HepG2 (cell line): Measurements from ENCODE around the gene RNF114. TPM values are rescaled to one million over a fixed set of nuclear protein-coding genes. Genes with fewer than 3 reads are reported as not detected.

Experiments used
- ATAC-seq: fragments of 200-7000 bp; cut with Tn5 transposase; 3 replicates; pipeline ENCODE4 v1.9.1; 2020; ENCODE audit warnings: mild to moderate bottlenecking, moderate library complexity
- BruUV-seq: library from RNA; stranded (reverse); fragments of 400-500 nt; replicated peaks from 2 replicates; lab custom pipeline; 2021; lab: Mats Ljungman, UMichigan
- CTCF ChIA-PET: fragments of 300-600 bp; formaldehyde crosslinking; extraction: SDS; loops from one replicate; lab custom pipeline; 2021; ENCODE audit warnings: low total read pairs, inconsistent platforms, low intra/inter-chr PET ratio; lab: Yijun Ruan, JAX
- POLR2A ChIA-PET: fragments of 350-600 bp; sonication (Branson Sonifier 250); formaldehyde crosslinking; loops from one replicate; lab custom pipeline; 2020; ENCODE audit warnings: antibody characterized with exemption, inconsistent platforms; lab: Yijun Ruan, JAX
- DNase-seq: peaks from one replicate; pipeline ENCODE4 v3.0.0-alpha.2; 2015; ENCODE audit warnings: low spot score
- FAIRE-seq: peaks from 3 replicates; lab custom pipeline; 2011; peaks lifted over from hg19 to GRCh38; lab: Jason Lieb, UNC
- H2AFZ ChIP-seq: one replicate; pipeline ENCODE4 v1.6.1; 2011; ENCODE audit warnings: low read length, inconsistent platforms
- H3K27ac ChIP-seq: fragments of 300-600 bp; 3 replicates; pipeline ENCODE4 v1.8.0; 2011; ENCODE audit warnings: mixed run types, mild to moderate bottlenecking, mixed read lengths, low read length, inconsistent platforms; ENCODE audit not compliant: insufficient read depth; ENCODE audit errors: extremely low read length
- H3K27me3 ChIP-seq, 2 experiments: fragments of 200-600 bp in 1 of 2; 2 replicates in 1 of 2; 3 replicates in 1 of 2; pipeline versions ENCODE4 v1.6.0 to v1.8.0; 2011; ENCODE audit warnings: low read length in 2 of 2, mild to moderate bottlenecking in 2 of 2, moderate library complexity in 2 of 2, inconsistent platforms in 1 of 2; ENCODE audit not compliant: insufficient read depth in 2 of 2, control insufficient read depth in 1 of 2
- H3K36me3 ChIP-seq, 2 experiments: fragments of 200-600 bp in 1 of 2; replicated peaks in 1 of 2; 2 replicates in 1 of 2; 3 replicates in 1 of 2; pipeline versions ENCODE4 v1.5.1 to v1.8.0; 2011; ENCODE audit warnings: low read length in 2 of 2, inconsistent platforms in 1 of 2; ENCODE audit not compliant: insufficient read depth in 2 of 2, control insufficient read depth in 1 of 2
- H3K4me1 ChIP-seq: 2 replicates; pipeline ENCODE4 v1.5.1; 2012; ENCODE audit warnings: low read length, inconsistent platforms; ENCODE audit not compliant: insufficient read depth
- H3K4me2 ChIP-seq: 2 replicates; pipeline ENCODE4 v1.6.0; 2011; ENCODE audit warnings: low read depth, low read length, inconsistent platforms
- H3K4me3 ChIP-seq, 3 experiments: fragments of 200-600 bp in 1 of 3; sonication (generic), shearing (Covaris generic) in 1 of 3; replicated peaks in 1 of 3; 2 replicates each; pipeline ENCODE4 v1.5.1; 2011 to 2016; ENCODE audit warnings: low read length in 3 of 3, inconsistent platforms in 2 of 3, low read depth in 2 of 3, mild to moderate bottlenecking in 2 of 3, control low read depth in 1 of 3, mixed read lengths in 1 of 3; ENCODE audit not compliant: insufficient read depth in 1 of 3
- H3K79me2 ChIP-seq: one replicate; pipeline ENCODE4 v1.6.1; 2011; ENCODE audit warnings: low read length, inconsistent platforms; ENCODE audit not compliant: insufficient read depth
- H3K9ac ChIP-seq: 2 replicates; pipeline ENCODE4 v1.6.0; 2011; ENCODE audit warnings: mild to moderate bottlenecking, low read depth, low read length, inconsistent platforms; ENCODE audit not compliant: insufficient read depth
- H3K9me3 ChIP-seq: 2 replicates; pipeline ENCODE4 v1.5.1; 2012; ENCODE audit warnings: mild to moderate bottlenecking, low read length
- H4K20me1 ChIP-seq: 2 replicates; pipeline ENCODE4 v1.6.0; 2011; ENCODE audit warnings: inconsistent platforms, mild to moderate bottlenecking, low read length, moderate library complexity; ENCODE audit not compliant: insufficient read depth
- AGO2 ChIP-seq: fragments of 200-400 bp; formaldehyde crosslinking; optimal IDR thresholded peaks from 2 replicates; pipeline ENCODE3; 2017; ENCODE audit warnings: mild to moderate bottlenecking, low read depth, low read length, moderate library complexity
- CENPT ChIP-seq: sonication (generic); formaldehyde crosslinking; IDR thresholded peaks from 2 replicates; pipeline ENCODE4 v1.8.0; 2022; ENCODE audit warnings: low read depth, mild to moderate bottlenecking, moderate library complexity, missing genetic modification reagents
- FOXO4 ChIP-seq: sonication (generic); formaldehyde crosslinking; conservative IDR thresholded peaks from 2 replicates; pipeline ENCODE4 v1.8.1; 2023; ENCODE audit warnings: missing genetic modification reagents
- HES4 ChIP-seq: sonication (generic); formaldehyde crosslinking; IDR thresholded peaks from 2 replicates; pipeline ENCODE4 v1.9.0; 2021; ENCODE audit warnings: mild to moderate bottlenecking, missing genetic modification reagents, borderline replicate concordance
- HNRNPLL ChIP-seq: fragments of 200-400 bp; formaldehyde crosslinking; IDR thresholded peaks from 2 replicates; pipeline ENCODE4 v1.6.1; 2017; ENCODE audit warnings: mild to moderate bottlenecking, low read depth, low read length; ENCODE audit not compliant: poor library complexity, severe bottlenecking
- KLF16 ChIP-seq, 2 experiments: sonication (generic) in 1 of 2; formaldehyde crosslinking in 1 of 2; IDR thresholded peaks; 2 replicates each; pipeline versions ENCODE4 v1.6.1 to v1.8.0; 2016 to 2023; ENCODE audit warnings: missing genetic modification reagents in 2 of 2, missing compliant biosample characterization in 1 of 2
- PHF21A ChIP-seq: sonication (generic); formaldehyde crosslinking; IDR thresholded peaks from 2 replicates; pipeline ENCODE4 v1.5.0; 2020; ENCODE audit warnings: mild to moderate bottlenecking, missing genetic modification reagents
- SALL2 ChIP-seq: sonication (generic); formaldehyde crosslinking; IDR thresholded peaks from 2 replicates; pipeline ENCODE4 v1.8.1; 2023; ENCODE audit warnings: mild to moderate bottlenecking, missing genetic modification reagents, inconsistent platforms
- SPEN ChIP-seq: sonication (generic); formaldehyde crosslinking; IDR thresholded peaks from 2 replicates; pipeline ENCODE4 v1.5.1; 2020; ENCODE audit warnings: low read depth, mild to moderate bottlenecking, missing genetic modification reagents
- ZBTB38 ChIP-seq: sonication (generic); formaldehyde crosslinking; IDR thresholded peaks from 2 replicates; pipeline ENCODE4 v1.5.1; 2020; ENCODE audit warnings: mild to moderate bottlenecking, missing genetic modification reagents
- ZNF225 ChIP-seq: sonication (generic); formaldehyde crosslinking; IDR thresholded peaks from 2 replicates; pipeline ENCODE4 v1.4.0; 2020; ENCODE audit warnings: mild to moderate bottlenecking, missing genetic modification reagents
- ZNF350 ChIP-seq: sonication (generic); formaldehyde crosslinking; IDR thresholded peaks from 2 replicates; pipeline ENCODE4 v1.4.0; 2020; ENCODE audit warnings: mild to moderate bottlenecking, low read depth, missing genetic modification reagents, borderline replicate concordance
- ZNF598 ChIP-seq: sonication (generic); formaldehyde crosslinking; IDR thresholded peaks from 2 replicates; pipeline ENCODE4 v1.5.1; 2020; ENCODE audit warnings: mild to moderate bottlenecking, missing genetic modification reagents, borderline replicate concordance
- WGBS: methylation state at CpG from one replicate; pipeline ENCODE4 v1.1.6; 2017; ENCODE audit warnings: low lambda C conversion rate; 5-methylcytosine and 5-hydroxymethylcytosine counted together
- in situ Hi-C: cut with HindIII; loops from 2 replicates; pipeline ENCODE4 v1.10.0; 2017; ENCODE audit warnings: low pct_unique_long_range_greater_than_20kb; ENCODE audit not compliant: extremely low pct_ligation_motif_present
- intact Hi-C: fragments of 100-400 bp; cut with micrococcal nuclease; formaldehyde crosslinking; loops from one replicate; pipeline ENCODE4 v1.10.0; 2022; ENCODE audit not compliant: unreplicated experiment
- polyA plus RNA-seq, 8 experiments: library from polyadenylated mRNA; depleted of rRNA in 3 of 8; stranded (reverse) in 7 of 8; unstranded in 1 of 8; fragments of >200 nt; fragmentation: Illumina TruSeq in 4 of 8; extraction: Trizol in 4 of 8; gene quantifications; 2 replicates each; pipeline versions ENCODE4 v1.2.1 to v1.2.3, GENCODE V29; 2011 to 2016; ENCODE audit warnings: low read depth in 4 of 8, missing spikeins in 1 of 8, mixed read lengths in 1 of 8; ENCODE audit not compliant: insufficient read depth in 1 of 8
- total RNA-seq, 5 experiments: library from RNA; depleted of rRNA; stranded (reverse); fragments of >200 nt; fragmentation: Illumina TruSeq; extraction: Trizol; gene quantifications; 2 replicates each; pipeline ENCODE4 v1.2.3, GENCODE V29; 2016; ENCODE audit warnings: low read depth in 1 of 5
- TF ChIP-seq, protein P1 (sequence below): IDR thresholded peaks from 2 replicates; pipeline ENCODE4 v1.6.1; 2016; ENCODE audit warnings: control low read depth

RNF114 gene
- total and polyA plus RNA-seq, 2 of the 13 experiments (the other 11 are each of a cell fraction or from before 2014, with no cell fraction given): 119 to 126 TPM

- TF ChIP-seq FOXO4 (CRISPR knock-in tag): 0 out of 2 replicates have a peak, but pooled peaks have one; percentile 70
- peak; percentile 55; the same call in 1 of the 2 replicates for TF ChIP-seq HES4 (CRISPR knock-in tag)
- TF ChIP-seq SPEN (CRISPR knock-in tag): peak; percentile 37; the same call in 1 of the 2 replicates
- no peak for TF ChIP-seq CENPT (CRISPR knock-in tag)
- TF ChIP-seq PHF21A (CRISPR knock-in tag): 0 out of 2 replicates have a peak, but pooled peaks have one; percentile 10
- TF ChIP-seq ZNF350 (CRISPR knock-in tag): 0 out of 2 replicates have a peak, but pooled peaks have one; percentile 23
- TF ChIP-seq ZNF598 (CRISPR knock-in tag): 0 out of 2 replicates have a peak, but pooled peaks have one; percentile 81
- TF ChIP-seq ZNF225 (CRISPR knock-in tag): no peak
- TF ChIP-seq SALL2: no peak
These were observed 30.6 kb upstream of the RNF114 start (continued) for GRCh38 chr20:49905415-49906091.

GRCh38 chr20:49906101-49906604, 30.0 kb upstream of the RNF114 start:
- Histone ChIP-seq H3K4me1 (peaks cover 46% of the 10 kb centered on the region), H3K79me2 (peaks cover 21% of the 10 kb centered on the region), H3K36me3 (peaks cover 40 to 60% of the 10 kb centered on the region in 2 experiments), H2AFZ (no peak overlapping the region), H3K4me3 (no peak overlapping the region), H3K9ac (no peak overlapping the region), H3K27me3 (no peaks in the 10 kb centered on the region), H3K9me3 (no peaks in the 10 kb centered on the region), H3K27ac (no peak overlapping the region), H4K20me1 (no peaks in the 10 kb centered on the region), H3K4me2 (no peak overlapping the region)
- TF ChIP-seq AGO2 (peak; percentile 40), KLF16 (CRISPR knock-in tag; IDR thresholded peaks at IDR 0.05) (0 out of 4 replicates have a peak, but pooled peaks of 1 of the 2 experiments have one; percentile 48), ZBTB38 (CRISPR knock-in tag) (0 out of 2 replicates have a peak, but pooled peaks have one; percentile 6), HNRNPLL (peak; percentile 9)
- TF ChIP-seq, protein P1, sequence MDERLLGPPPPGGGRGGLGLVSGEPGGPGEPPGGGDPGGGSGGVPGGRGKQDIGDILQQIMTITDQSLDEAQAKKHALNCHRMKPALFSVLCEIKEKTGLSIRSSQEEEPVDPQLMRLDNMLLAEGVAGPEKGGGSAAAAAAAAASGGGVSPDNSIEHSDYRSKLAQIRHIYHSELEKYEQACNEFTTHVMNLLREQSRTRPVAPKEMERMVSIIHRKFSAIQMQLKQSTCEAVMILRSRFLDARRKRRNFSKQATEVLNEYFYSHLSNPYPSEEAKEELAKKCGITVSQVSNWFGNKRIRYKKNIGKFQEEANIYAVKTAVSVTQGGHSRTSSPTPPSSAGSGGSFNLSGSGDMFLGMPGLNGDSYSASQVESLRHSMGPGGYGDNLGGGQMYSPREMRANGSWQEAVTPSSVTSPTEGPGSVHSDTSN (CRISPR knock-in tag): no peak
- DNase-seq (no peak), FAIRE-seq (no peak), ATAC-seq (no peak)
- ChIA-PET POLR2A (interaction anchor here (5.0 kb wide), 1 partner anchor 10 kb away, joined by 36 read pairs; the partner anchor contains the start of gene SPATA2), CTCF (no interaction called here)
- intact Hi-C loops: no loop called here
- 96% methylated on average over 37 of the region's 37 CpGs for WGBS
- in situ Hi-C loops: no loop called here
- BruUV-seq: no TSS peak
